Metanephros (tissue), 1 donor: ENCODE results near the gene CSGALNACT2. TPM values are rescaled to one million over a fixed set of nuclear protein-coding genes. Genes with fewer than 3 reads are reported as not detected.

Source experiments
- total RNA-seq: library from RNA; depleted of rRNA; stranded (reverse); fragments of >200 nt; gene quantifications from one replicate; pipeline ENCODE4 v1.2.3, GENCODE V29; 2014

CSGALNACT2 gene
- 14.1 TPM for total RNA-seq

GRCh38 chr10:43138021-43138756 is at the start of gene CSGALNACT2:
TSS of gene CSGALNACT2 (plus strand) at chr10:43138445. CDS start at chr10:43155150, 16,705 bp downstream.

Other genes starting within 250 kb of the CSGALNACT2 start
- 16.9 TPM for gene RET, start 61.4 kb upstream of the CSGALNACT2 start, total RNA-seq
- 0.88 TPM for gene RASGEF1A, start 128.6 kb downstream of the CSGALNACT2 start, total RNA-seq
- 1.6 TPM for gene FXYD4, start 233.2 kb downstream of the CSGALNACT2 start, total RNA-seq